GM23338 (cell line): ENCODE data around the gene FFAR2. TPM values are rescaled to one million over a fixed set of nuclear protein-coding genes. Genes with fewer than 3 reads are reported as not detected.

ENCODE experiments used
- ATAC-seq: fragments of 200-7000 bp; cut with Tn5 transposase; 3 replicates; pipeline ENCODE4 v1.9.1; 2020
- DNase-seq: peaks from one replicate; pipeline ENCODE4 v3.0.0-alpha.2; 2015; ENCODE audit warnings: low spot score
- H2AFZ ChIP-seq: fragments of 200-600 bp; sonication (generic); 2 replicates; pipeline ENCODE4 v1.8.0; 2016; ENCODE audit warnings: antibody characterized with exemption, mild to moderate bottlenecking, moderate library complexity
- H3F3A ChIP-seq: fragments of 200-600 bp; sonication (generic); replicated peaks from 2 replicates; pipeline ENCODE4 v1.8.0; 2017; ENCODE audit warnings: antibody characterized with exemption, mixed run types, low read depth
- H3K27ac ChIP-seq: fragments of 200-600 bp; sonication (generic); 2 replicates; pipeline ENCODE4 v1.6.1; 2016; ENCODE audit warnings: low read depth
- H3K27me3 ChIP-seq: fragments of 200-600 bp; sonication (generic); 2 replicates; pipeline ENCODE4 v1.8.0; 2016; ENCODE audit warnings: mild to moderate bottlenecking, mixed run types, moderate library complexity; ENCODE audit not compliant: insufficient read depth
- H3K36me3 ChIP-seq: fragments of 200-600 bp; sonication (generic); 2 replicates; pipeline ENCODE4 v1.8.0; 2016; ENCODE audit warnings: mild to moderate bottlenecking; ENCODE audit not compliant: insufficient read depth
- H3K4me1 ChIP-seq: fragments of 200-600 bp; sonication (generic); 2 replicates; pipeline ENCODE4 v1.8.0; 2016; ENCODE audit warnings: mild to moderate bottlenecking, moderate library complexity; ENCODE audit not compliant: insufficient read depth
- H3K4me2 ChIP-seq: fragments of 200-600 bp; sonication (generic); 2 replicates; pipeline ENCODE4 v1.7.1; 2017; ENCODE audit warnings: mixed run types
- H3K4me3 ChIP-seq: fragments of 200-600 bp; sonication (generic); 2 replicates; pipeline ENCODE4 v1.6.1; 2016; ENCODE audit warnings: mixed run types
- H3K79me2 ChIP-seq: fragments of 200-600 bp; sonication (generic); replicated peaks from 2 replicates; pipeline ENCODE4 v1.8.0; 2017; ENCODE audit warnings: mild to moderate bottlenecking; ENCODE audit not compliant: insufficient read depth
- H3K9me2 ChIP-seq: fragments of 200-600 bp; sonication (generic); 2 replicates; pipeline ENCODE4 v1.8.0; 2017; ENCODE audit not compliant: insufficient read depth
- H4K20me1 ChIP-seq: fragments of 200-600 bp; sonication (generic); replicated peaks from 2 replicates; pipeline ENCODE4 v1.8.0; 2017; ENCODE audit warnings: mild to moderate bottlenecking; ENCODE audit not compliant: insufficient read depth
- H3K27ac Mint-ChIP-seq: 2 replicates; pipeline ENCODE4 v1.8.0; 2020; ENCODE audit warnings: inconsistent platforms, mild to moderate bottlenecking, moderate library complexity, mixed read lengths
- H3K27me3 Mint-ChIP-seq: 3 replicates; pipeline ENCODE4 v1.8.0; 2022; ENCODE audit warnings: low read depth, mild to moderate bottlenecking, moderate library complexity, mixed read lengths, inconsistent platforms; ENCODE audit not compliant: insufficient read depth, poor library complexity
- H3K36me3 Mint-ChIP-seq: 3 replicates; pipeline ENCODE4 v1.8.0; 2021; ENCODE audit warnings: low read depth, mild to moderate bottlenecking, inconsistent platforms, moderate library complexity, mixed read lengths
- H3K4me1 Mint-ChIP-seq: 3 replicates; pipeline ENCODE4 v1.8.0; 2020; ENCODE audit warnings: mild to moderate bottlenecking, inconsistent platforms, mixed read lengths
- H3K4me3 Mint-ChIP-seq: 3 replicates; pipeline ENCODE4 v1.8.0; 2021; ENCODE audit warnings: moderate library complexity, mild to moderate bottlenecking, inconsistent platforms, mixed read lengths
- H3K9me3 Mint-ChIP-seq: 3 replicates; pipeline ENCODE4 v1.8.0; 2020; ENCODE audit warnings: moderate library complexity, mild to moderate bottlenecking, inconsistent platforms, mixed read lengths
- CREB1 ChIP-seq: fragments of 250-450 bp; sonication (Bioruptor Pico); IDR thresholded peaks from 2 replicates; pipeline ENCODE4 v1.5.0; 2020; ENCODE audit warnings: low read depth, mild to moderate bottlenecking, moderate library complexity
- EZH2 ChIP-seq: fragments of 200-600 bp; sonication (generic); IDR thresholded peaks from one replicate; pipeline ENCODE4 v1.8.0; 2017; ENCODE audit warnings: antibody characterized with exemption, mild to moderate bottlenecking, low read depth; ENCODE audit not compliant: unreplicated experiment
- EZH2phosphoT487 ChIP-seq: fragments of 200-600 bp; sonication (generic); IDR thresholded peaks from one replicate; pipeline ENCODE4 v1.8.1; 2018; ENCODE audit warnings: antibody characterized with exemption; ENCODE audit not compliant: unreplicated experiment
- JUNB ChIP-seq: IDR thresholded peaks from one replicate; pipeline ENCODE4 v1.6.1; 2016; ENCODE audit warnings: antibody characterized with exemption; ENCODE audit not compliant: unreplicated experiment
- NANOG ChIP-seq: IDR thresholded peaks from 2 replicates; pipeline ENCODE4 v1.6.1; 2016; ENCODE audit warnings: antibody characterized with exemption, borderline replicate concordance
- POLR2AphosphoS5 ChIP-seq: IDR thresholded peaks from 2 replicates; pipeline ENCODE4 v1.6.1; 2016; ENCODE audit warnings: antibody characterized with exemption, low read depth
- STAT1 ChIP-seq: IDR thresholded peaks from one replicate; pipeline ENCODE4 v1.6.1; 2016; ENCODE audit warnings: antibody characterized with exemption; ENCODE audit not compliant: unreplicated experiment
- ZNF114 ChIP-seq: fragments of 250-450 bp; sonication (Bioruptor Pico); IDR thresholded peaks from 2 replicates; pipeline ENCODE4 v1.5.0; 2020; ENCODE audit warnings: mild to moderate bottlenecking, moderate library complexity
- ZNF331 ChIP-seq: fragments of 250-450 bp; sonication (Bioruptor Pico); IDR thresholded peaks from 2 replicates; pipeline ENCODE4 v1.5.0; 2020; ENCODE audit warnings: low read depth, mild to moderate bottlenecking, moderate library complexity
- polyA plus RNA-seq: library from polyadenylated mRNA; unstranded; fragments of >200 nt; fragmentation: Nextera tagmentation; extraction: Ambion mirVana; gene quantifications from 2 replicates; pipeline ENCODE4 v1.2.1, GENCODE V29; 2016
- total RNA-seq: library from RNA; depleted of rRNA; stranded (reverse); fragments of >200 nt; shearing (Covaris generic); gene quantifications from 2 replicates; pipeline ENCODE4 v1.2.3, GENCODE V29; 2014
- TF ChIP-seq, protein P1 (sequence below): fragments of 250-450 bp; sonication (Bioruptor Pico); IDR thresholded peaks from 2 replicates; pipeline ENCODE4 v1.5.0; 2020; ENCODE audit warnings: mild to moderate bottlenecking, moderate library complexity
- TF ChIP-seq, protein P2 (sequence below): IDR thresholded peaks from one replicate; pipeline ENCODE4 v1.6.1; 2018; ENCODE audit warnings: antibody characterized with exemption; ENCODE audit not compliant: unreplicated experiment
- TF ChIP-seq, protein P3 (sequence below), 2 experiments: fragments of 200-600 bp in 1 of 2; sonication (generic) in 1 of 2; conservative IDR thresholded peaks; 2 replicates each; pipeline versions ENCODE4 v1.5.1 to v1.6.1; 2016 to 2017; ENCODE audit warnings: antibody characterized with exemption in 2 of 2, low read depth in 2 of 2, mild to moderate bottlenecking in 2 of 2, moderate library complexity in 1 of 2
- TF ChIP-seq, protein P4 (sequence below): IDR thresholded peaks from 2 replicates; pipeline ENCODE4 v1.6.1; 2016; ENCODE audit warnings: antibody characterized with exemption

FFAR2 gene
- total and polyA plus RNA-seq, 2 experiments from 2014 or later: not detected

DNA sequence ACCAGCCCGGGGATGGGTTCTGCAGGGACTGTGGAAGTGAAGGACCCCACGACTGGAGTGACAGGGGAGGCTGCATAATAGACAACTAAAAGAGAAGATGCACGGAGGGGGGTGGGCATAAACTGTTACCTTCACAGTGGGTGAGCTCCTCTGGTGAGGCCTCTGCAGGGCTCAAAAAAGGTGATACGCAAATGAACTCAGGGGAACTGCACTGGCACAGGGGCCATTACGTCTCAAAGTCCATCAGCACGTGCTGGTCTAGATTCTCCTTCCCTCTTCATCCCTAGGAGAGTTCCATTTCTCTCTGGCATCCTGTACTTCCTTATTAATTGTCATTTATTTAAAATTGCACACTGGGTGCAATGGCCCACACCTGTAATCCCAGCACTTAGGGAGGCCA, 8.1 kb upstream of the FFAR2 start:
- DNase-seq: no peak
- H3K4me1 ChIP-seq: no peaks in the 10 kb centered on the region
- Mint-ChIP-seq H3K27ac (no peak overlapping the region), H3K27me3 (peaks cover 5% of the 10 kb centered on the region), H3K4me1 (no peaks in the 10 kb centered on the region), H3K9me3 (no peaks in the 10 kb centered on the region), H3K4me3 (no peak overlapping the region), H3K36me3 (no peaks in the 10 kb centered on the region)
- H3K9me2 ChIP-seq: no peaks in the 10 kb centered on the region
- no peaks in the 10 kb centered on the region for H3K27me3 ChIP-seq
- no peaks in the 10 kb centered on the region for H4K20me1 ChIP-seq
- TF ChIP-seq POLR2AphosphoS5 (no peak), STAT1 (no peak), ZNF331 (no peak), NANOG (no peak), JUNB (no peak), CREB1 (CRISPR knock-in tag) (no peak), EZH2 (no peak), ZNF114 (CRISPR knock-in tag) (no peak), EZH2phosphoT487 (no peak)
- TF ChIP-seq, protein P1, sequence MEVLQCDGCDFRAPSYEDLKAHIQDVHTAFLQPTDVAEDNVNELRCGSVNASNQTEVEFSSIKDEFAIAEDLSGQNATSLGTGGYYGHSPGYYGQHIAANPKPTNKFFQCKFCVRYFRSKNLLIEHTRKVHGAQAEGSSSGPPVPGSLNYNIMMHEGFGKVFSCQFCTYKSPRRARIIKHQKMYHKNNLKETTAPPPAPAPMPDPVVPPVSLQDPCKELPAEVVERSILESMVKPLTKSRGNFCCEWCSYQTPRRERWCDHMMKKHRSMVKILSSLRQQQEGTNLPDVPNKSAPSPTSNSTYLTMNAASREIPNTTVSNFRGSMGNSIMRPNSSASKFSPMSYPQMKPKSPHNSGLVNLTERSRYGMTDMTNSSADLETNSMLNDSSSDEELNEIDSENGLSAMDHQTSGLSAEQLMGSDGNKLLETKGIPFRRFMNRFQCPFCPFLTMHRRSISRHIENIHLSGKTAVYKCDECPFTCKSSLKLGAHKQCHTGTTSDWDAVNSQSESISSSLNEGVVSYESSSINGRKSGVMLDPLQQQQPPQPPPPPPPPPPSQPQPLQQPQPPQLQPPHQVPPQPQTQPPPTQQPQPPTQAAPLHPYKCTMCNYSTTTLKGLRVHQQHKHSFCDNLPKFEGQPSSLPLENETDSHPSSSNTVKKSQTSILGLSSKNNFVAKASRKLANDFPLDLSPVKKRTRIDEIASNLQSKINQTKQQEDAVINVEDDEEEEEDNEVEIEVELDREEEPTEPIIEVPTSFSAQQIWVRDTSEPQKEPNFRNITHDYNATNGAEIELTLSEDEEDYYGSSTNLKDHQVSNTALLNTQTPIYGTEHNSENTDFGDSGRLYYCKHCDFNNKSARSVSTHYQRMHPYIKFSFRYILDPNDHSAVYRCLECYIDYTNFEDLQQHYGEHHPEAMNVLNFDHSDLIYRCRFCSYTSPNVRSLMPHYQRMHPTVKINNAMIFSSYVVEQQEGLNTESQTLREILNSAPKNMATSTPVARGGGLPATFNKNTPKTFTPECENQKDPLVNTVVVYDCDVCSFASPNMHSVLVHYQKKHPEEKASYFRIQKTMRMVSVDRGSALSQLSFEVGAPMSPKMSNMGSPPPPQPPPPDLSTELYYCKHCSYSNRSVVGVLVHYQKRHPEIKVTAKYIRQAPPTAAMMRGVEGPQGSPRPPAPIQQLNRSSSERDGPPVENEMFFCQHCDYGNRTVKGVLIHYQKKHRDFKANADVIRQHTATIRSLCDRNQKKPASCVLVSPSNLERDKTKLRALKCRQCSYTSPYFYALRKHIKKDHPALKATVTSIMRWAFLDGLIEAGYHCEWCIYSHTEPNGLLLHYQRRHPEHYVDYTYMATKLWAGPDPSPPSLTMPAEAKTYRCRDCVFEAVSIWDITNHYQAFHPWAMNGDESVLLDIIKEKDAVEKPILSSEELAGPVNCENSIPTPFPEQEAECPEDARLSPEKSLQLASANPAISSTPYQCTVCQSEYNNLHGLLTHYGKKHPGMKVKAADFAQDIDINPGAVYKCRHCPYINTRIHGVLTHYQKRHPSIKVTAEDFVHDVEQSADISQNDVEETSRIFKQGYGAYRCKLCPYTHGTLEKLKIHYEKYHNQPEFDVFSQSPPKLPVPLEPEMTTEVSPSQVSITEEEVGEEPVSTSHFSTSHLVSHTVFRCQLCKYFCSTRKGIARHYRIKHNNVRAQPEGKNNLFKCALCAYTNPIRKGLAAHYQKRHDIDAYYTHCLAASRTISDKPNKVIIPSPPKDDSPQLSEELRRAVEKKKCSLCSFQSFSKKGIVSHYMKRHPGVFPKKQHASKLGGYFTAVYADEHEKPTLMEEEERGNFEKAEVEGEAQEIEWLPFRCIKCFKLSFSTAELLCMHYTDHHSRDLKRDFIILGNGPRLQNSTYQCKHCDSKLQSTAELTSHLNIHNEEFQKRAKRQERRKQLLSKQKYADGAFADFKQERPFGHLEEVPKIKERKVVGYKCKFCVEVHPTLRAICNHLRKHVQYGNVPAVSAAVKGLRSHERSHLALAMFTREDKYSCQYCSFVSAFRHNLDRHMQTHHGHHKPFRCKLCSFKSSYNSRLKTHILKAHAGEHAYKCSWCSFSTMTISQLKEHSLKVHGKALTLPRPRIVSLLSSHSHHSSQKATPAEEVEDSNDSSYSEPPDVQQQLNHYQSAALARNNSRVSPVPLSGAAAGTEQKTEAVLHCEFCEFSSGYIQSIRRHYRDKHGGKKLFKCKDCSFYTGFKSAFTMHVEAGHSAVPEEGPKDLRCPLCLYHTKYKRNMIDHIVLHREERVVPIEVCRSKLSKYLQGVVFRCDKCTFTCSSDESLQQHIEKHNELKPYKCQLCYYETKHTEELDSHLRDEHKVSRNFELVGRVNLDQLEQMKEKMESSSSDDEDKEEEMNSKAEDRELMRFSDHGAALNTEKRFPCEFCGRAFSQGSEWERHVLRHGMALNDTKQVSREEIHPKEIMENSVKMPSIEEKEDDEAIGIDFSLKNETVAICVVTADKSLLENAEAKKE (CRISPR knock-in tag): no peak
- TF ChIP-seq, protein P2, sequence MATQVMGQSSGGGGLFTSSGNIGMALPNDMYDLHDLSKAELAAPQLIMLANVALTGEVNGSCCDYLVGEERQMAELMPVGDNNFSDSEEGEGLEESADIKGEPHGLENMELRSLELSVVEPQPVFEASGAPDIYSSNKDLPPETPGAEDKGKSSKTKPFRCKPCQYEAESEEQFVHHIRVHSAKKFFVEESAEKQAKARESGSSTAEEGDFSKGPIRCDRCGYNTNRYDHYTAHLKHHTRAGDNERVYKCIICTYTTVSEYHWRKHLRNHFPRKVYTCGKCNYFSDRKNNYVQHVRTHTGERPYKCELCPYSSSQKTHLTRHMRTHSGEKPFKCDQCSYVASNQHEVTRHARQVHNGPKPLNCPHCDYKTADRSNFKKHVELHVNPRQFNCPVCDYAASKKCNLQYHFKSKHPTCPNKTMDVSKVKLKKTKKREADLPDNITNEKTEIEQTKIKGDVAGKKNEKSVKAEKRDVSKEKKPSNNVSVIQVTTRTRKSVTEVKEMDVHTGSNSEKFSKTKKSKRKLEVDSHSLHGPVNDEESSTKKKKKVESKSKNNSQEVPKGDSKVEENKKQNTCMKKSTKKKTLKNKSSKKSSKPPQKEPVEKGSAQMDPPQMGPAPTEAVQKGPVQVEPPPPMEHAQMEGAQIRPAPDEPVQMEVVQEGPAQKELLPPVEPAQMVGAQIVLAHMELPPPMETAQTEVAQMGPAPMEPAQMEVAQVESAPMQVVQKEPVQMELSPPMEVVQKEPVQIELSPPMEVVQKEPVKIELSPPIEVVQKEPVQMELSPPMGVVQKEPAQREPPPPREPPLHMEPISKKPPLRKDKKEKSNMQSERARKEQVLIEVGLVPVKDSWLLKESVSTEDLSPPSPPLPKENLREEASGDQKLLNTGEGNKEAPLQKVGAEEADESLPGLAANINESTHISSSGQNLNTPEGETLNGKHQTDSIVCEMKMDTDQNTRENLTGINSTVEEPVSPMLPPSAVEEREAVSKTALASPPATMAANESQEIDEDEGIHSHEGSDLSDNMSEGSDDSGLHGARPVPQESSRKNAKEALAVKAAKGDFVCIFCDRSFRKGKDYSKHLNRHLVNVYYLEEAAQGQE: no peak
- TF ChIP-seq, protein P3, sequence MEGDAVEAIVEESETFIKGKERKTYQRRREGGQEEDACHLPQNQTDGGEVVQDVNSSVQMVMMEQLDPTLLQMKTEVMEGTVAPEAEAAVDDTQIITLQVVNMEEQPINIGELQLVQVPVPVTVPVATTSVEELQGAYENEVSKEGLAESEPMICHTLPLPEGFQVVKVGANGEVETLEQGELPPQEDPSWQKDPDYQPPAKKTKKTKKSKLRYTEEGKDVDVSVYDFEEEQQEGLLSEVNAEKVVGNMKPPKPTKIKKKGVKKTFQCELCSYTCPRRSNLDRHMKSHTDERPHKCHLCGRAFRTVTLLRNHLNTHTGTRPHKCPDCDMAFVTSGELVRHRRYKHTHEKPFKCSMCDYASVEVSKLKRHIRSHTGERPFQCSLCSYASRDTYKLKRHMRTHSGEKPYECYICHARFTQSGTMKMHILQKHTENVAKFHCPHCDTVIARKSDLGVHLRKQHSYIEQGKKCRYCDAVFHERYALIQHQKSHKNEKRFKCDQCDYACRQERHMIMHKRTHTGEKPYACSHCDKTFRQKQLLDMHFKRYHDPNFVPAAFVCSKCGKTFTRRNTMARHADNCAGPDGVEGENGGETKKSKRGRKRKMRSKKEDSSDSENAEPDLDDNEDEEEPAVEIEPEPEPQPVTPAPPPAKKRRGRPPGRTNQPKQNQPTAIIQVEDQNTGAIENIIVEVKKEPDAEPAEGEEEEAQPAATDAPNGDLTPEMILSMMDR (conservative IDR thresholded peaks at IDR 0.05; ENCODE audit: low read depth in 2 of 2): no peak
- TF ChIP-seq, protein P4, sequence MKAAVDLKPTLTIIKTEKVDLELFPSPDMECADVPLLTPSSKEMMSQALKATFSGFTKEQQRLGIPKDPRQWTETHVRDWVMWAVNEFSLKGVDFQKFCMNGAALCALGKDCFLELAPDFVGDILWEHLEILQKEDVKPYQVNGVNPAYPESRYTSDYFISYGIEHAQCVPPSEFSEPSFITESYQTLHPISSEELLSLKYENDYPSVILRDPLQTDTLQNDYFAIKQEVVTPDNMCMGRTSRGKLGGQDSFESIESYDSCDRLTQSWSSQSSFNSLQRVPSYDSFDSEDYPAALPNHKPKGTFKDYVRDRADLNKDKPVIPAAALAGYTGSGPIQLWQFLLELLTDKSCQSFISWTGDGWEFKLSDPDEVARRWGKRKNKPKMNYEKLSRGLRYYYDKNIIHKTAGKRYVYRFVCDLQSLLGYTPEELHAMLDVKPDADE: no peak
- H3K27ac ChIP-seq: no peak overlapping the region
- no peaks in the 10 kb centered on the region for H3K36me3 ChIP-seq
- no peaks in the 10 kb centered on the region for H3K79me2 ChIP-seq
- no peak overlapping the region for H2AFZ ChIP-seq
- no peak overlapping the region for H3K4me2 ChIP-seq
- H3K4me3 ChIP-seq: no peak overlapping the region
- no peaks in the 10 kb centered on the region for H3F3A ChIP-seq
- no peak for ATAC-seq
